CD4-positive, alpha-beta T cell treated with Interleukin-17A for 4 hours (primary cell): ENCODE measurements around the gene TPP1.

Source experiments
- DNase-seq: peaks from one replicate; pipeline ENCODE4 v3.0.0-alpha.2; 2020; ENCODE audit warnings: mixed read lengths

The TPP1 gene

DNA sequence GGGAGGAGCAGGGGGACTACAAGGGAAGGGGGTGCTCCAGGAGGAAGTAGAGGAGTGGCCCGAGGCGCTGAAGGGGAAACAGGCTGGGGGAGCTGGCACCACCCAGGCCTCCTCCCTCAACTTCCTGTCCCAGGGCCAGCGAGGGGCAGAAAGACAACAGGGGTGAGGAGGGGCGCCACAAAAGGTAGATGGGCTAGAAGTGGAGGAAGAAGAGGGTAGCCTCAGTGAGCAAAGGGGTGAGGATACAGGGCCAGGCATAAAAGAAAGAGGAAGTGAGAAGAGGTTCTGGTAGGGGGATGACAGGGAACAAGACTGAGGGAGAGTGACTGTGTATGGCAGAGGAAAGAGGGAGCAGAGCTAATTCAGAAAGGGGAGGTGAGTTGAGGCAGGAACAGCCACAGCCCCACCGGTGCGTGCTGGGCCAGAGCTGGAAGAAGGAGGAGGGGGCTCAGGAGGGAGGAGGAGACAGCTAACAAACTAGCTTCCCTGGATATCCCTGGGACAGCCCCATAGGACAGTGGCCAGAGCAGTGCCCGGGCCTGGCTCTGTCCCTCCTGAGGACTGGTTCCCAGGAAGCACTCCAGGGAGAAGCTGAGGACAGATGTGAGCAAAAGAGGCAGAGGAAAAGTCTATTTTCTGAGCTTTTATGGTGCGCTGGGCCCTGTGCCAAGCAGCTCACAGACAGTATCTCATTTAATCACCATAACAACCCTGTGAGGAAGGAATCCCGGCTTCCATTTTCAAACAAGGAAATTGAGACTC, 27.9 kb upstream of the TPP1 start:
- peak; percentile 62 for DNase-seq

DNA sequence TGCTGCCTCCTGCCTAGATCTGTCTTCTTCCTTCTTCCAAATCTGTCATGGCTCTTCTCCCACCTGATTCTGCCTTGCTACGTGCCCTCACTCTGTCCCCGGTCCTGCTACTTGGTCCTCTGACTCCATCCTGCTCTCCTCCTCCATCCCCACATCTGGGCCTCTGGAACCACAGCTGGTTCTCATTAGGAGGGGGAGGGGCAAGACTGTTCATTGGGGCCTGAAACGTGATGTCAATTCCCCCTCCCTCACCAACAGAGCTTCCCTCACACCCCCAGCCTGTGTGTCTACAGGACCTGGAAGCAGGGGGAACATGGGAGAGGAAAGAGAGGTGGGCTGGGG, 27.3 kb upstream of the TPP1 start:
- no peak for DNase-seq

DNA sequence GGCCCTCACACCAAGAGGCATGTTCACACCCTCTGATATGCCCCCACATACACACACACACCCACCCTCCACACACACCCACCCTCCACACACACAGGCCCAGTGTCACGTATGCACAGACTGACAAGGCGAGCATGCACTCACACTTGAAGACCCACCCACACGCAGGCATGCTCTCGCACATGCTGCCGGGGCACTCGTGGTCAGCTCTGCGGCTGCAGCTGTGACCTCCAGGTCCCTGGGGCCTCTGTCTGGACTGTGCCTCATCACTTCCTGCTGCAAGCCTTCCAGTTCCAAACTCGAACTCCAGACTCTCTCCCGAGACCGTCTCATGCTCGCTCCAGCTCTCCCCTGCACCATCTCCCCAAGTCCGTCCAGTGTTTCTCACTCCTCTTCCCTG, 26.8 kb upstream of the TPP1 start:
- no peak for DNase-seq

DNA sequence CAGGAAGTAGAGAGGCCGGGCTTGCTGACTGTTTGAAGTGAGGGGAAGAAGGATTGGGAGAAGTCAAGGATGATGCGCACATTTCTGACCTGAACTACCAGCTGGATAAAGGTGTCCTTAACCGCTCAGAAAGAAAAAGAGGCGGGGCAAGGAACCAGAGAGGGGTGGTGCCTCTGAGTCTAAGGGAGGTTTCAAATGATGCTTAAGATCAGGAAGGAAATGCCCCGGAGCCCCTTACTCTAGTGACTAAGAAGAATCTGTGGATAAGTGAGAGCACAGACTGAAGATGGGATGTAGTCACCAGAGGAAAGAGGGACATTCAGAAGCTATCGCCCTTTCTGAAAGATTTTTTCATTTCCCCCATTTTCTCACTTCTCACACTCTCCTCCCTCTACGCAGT, 23.7 kb upstream of the TPP1 start:
- DNase-seq: no peak

DNA sequence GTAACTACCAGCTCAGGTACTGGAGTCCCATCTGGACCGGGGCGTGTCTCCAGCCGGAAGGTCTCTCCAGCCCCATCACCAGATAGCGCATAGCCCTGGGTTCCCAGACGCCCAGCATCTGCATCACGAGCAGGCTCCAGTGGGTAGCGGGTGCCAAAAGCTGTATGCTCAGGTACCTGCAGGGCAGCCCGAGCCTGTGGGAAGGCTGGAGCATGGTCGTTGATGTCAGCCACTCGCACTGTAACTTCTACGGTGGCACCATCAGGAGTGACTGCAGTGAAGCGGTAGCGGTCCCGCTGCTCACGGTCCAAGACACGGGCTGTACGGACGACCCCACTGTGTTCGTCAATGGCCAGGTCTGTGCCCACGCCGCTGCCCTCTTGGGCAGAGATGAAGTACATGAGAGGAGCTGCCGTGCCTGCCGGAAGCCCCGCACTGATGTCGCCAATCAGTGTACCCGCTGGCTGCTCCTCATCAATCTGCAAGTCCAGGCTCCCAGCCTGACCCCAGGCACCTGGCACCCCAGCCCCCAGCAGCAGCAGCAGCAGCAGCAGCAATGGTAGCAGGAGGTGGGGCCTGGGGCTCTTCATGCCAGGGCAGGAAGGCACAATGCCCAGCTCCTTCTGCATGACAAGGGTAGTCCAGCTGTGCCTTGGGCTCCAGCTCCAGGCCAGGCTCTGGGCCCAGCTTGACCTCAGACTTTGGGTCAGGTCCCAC, 21.9 kb upstream of the TPP1 start:
- no peak for DNase-seq

DNA sequence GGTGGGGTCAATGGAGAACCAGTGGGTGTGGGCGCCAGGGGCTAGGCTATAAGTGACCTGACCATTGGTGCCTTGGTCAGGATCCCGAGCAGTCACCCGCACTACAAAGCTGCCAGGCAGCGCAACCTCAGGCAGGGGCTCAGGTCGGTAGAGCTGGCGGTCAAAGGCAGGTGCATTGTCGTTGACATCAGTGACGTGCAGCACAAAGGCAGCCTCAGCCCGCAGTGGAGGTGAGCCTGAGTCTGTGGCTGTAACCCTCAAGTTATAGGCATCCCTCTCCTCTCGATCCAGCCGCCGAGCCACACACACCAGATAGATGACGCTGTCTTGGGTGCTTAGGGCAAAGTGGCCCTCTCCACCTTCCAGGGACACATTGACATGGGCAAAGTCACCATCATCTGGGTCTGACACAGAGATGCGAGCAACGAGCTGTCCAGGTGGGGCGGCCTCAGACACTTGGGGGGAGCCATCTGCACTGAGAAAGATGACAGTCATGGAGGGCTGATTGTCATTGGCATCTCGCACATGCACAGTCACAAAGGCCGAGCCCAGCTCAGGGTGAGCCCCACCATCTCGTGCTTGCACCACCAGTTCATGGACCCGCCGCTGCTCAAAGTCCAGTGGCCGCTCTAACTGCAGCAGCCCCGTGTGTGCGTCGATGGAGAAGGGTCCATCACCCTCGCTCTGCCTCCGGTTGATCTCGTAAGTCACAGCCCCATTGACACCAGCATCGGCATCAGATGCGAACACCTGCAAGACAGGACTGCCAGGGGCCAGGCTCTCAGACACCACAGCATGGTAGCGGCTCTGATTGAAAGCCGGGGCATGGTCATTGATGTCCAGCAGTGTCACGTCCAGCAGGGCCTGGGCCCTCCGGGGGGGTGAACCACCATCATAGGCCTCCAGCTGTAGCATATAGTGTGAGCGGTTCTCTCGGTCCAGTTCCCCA, 21.1 kb upstream of the TPP1 start:
- no peak for DNase-seq

DNA sequence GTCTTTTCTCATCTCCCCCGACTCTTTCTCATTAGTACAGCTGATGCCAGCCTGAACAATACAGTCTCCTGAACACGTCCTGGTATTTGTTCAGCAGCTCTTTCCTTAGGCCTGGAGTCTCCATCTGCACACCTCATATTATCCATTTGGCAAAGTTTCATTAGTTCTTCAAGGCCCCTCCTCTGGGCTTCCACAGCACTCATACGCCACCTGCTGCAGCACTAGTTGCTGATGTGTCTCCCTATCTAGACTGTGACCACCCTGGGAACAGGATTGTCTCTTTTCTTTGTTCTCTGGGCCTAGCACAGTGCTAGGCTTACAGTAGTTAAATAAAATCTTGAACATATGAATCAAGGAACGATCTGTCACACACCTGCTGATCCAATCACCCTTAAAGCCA, 19.2 kb upstream of the TPP1 start:
- no peak for DNase-seq

DNA sequence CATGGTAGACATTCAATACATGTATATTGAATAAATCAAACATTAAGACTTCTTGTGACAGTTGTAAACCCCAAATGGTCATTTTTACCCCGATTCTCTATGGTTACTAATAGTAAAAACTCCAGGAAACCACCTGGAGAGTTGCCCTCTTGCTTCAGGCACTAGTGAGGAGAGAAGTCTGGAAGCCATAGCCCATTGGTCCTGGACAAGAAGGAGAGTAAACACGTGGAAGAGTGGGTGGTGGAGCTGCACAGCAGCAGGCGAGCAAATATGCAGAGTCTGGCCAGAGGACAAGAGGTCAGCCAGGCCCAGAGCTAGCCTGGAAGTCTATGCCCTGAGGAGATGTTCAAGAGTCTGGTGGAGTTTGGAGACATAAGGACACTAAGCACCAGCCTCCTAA, 18.6 kb upstream of the TPP1 start:
- no peak for DNase-seq

DNA sequence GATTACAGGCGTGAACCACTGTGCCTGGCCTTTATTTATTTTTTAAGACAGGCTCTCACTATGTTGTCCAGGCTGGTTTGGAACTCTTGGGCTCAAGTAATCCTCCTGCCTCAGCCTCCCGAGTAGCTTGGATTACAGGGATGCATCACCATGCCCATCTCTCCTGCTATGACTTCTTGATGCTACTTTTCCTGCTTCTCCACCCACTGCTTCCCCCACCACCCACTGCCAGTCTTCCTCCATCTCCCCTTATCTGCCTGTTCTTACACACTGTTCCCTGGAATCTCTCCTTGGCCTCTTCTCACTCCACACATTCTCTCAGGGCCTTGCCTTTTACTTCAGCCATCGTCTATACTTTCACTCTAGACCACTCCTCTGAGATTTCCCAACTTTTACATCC, 17.3 kb upstream of the TPP1 start:
- no peak for DNase-seq

DNA sequence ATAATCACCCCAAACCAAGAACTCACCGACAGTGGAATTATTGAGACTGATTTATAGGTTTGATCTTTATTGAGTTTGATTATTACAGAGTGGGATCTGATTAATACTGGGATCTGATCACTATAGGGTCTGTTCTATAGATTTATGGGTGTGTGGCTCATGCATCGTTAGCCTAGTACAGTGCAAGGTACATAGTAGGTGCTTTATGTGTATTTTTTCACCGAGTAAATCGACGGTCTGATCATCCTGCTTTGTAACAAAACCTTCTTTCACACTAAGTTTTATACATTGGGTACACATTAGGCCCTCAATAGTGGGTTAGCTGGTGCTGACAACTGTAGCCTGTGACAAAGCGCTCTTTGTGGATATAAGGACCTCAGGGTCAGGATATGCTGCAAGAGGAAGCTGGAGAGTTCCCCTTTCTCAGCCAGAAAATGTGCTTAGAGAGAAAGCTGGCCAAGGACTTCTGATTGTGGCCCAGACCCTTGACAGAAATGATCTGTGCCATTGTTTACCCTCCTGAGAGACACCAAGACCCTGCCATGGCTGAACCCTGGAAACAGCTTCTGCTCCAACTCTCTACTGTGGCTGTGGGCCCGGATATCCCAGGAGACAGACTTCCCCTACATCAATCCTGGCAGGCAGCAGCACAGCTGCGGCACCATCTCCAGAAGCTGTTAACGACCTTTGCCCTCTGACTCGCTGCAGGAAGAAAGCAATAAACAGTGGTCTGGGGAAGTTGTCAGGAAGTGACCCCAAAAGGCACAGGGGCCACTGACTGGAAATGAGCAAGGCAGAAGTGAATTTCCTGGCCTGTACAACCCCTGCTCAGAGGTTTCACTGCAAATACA, 16.1 kb upstream of the TPP1 start:
- DNase-seq: no peak

DNA sequence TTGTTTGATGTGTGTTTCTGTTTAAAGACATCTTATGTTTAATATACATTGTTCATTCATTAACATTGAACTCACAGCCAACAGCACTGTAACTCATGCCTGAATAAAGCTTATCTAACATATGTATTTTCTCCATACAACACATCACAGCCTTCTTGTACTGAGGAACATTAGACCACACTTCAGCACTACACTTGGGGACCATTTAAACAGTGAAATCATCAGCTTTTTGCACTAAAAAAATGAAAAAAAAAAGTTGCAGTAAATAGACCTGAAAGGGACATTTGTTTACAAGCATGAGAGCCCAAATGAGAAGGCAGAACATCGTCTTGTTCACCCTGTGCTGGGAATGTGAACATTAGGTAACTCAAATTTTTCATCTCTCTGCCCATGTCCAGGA, 15.3 kb upstream of the TPP1 start:
- DNase-seq: no peak

DNA sequence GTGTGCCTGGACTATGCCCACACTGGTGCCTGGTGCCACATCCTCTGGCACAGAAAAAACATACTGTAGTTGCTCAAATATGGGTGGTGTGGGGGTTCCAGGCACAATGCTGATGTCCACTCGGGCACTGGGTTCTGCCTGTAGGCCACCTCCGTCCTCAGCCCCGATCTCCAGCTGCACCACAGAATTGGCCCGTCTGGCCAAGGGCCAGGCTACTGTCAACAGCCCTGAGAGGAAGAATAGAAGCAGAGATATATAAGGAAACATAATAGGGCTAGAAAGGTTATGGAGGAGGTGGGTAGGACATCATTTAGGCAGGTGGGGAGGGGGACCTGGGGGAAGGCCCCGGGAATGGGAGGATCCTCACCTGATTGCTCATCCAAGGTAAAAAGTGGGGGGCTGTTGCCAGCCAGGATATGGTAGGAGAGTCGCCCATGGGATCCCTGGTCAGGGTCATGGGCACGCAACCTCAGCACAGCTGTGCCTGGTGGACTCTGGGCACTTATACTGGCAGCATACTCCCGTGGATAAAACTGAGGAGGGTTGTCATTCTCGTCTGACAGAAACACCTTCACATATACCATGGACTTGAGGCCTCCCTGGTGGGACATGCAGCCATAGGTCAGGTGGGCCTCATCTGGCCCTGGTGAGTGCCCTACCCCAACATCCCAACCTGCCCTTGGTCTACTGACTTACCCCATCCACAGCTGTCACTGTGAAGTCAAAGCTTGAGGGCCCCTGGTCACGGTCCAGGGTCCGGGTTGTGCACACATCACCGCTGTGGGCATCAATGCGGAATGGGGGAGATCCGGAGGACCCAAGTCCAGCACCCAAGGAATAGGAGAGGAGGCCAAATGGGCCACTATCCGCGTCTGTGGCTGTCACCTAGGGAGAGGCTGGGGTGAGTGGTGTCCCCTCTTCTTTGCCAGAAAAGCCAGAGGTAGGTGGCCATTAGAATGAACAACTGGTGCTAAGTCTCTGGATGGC, 14.5 kb upstream of the TPP1 start:
- no peak for DNase-seq

DNA sequence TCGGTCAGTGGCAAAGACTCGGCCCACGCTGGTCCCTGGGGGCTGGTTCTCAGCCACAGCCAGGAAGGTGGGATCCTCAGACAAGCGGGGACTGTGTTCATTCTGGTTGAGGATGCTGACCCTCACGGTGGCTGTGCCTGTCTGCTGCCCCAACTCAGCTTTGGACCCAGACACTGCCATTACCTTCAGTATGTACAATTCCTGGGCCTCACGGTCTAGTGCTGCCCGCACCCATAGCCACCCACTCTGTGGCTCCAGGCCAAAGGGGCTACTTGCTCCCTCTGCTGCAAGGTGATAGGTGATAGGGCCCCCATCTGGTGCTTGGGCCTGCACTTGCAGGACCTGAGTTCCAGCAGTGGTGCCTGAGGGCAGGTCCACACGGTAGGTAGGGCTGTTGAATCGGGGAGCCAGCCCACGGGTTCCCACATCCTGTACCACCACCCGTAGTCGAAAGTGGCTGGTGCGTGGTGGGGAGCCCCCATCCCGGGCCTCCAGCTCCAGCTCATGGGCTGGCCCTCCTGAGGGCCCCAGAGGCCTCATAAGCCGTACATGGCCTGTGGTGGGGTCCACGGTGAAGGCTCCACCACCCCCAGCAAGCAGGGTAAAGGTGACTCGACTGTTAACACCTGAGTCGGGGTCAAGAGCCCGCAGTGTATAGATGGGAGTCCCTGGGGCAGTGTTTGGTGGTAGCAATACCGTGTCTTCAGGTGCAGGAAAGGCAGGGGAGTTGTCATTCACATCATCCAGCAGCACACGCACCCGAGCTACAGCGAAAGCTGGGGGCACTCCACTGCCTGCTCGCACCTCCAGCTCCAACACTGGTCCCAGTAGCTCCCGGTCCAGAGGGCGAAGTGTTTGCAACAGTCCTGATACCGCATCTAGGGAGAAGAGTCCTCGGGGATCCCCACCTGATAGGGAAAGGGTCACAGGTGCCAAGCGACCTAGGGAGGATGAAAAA, 13.2 kb upstream of the TPP1 start:
- no peak for DNase-seq

DNA sequence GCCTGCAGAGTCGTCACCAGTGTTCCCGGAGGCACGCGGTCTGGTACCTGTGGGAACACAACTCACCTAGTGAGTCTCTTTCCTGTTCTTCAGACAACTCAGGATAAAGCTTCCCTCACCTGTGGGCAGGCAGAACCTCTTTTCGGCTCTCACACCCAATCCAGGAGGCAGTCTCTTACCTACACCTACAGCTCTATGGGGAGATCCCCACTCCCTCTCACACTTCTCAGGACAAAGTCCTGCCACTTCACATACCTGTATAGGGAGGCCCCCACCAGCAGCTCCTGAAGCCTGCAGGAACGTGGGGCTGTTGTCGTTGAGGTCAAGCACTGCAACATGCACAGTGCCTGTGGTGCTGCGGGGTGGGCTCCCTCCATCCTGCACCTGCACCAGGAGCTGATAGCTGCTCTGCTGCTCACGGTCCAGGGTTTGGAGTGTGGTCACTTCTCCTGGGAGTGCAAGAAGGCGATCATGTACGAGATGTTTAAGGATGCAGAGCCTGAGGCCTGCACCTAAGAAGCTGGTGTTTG, 12.2 kb upstream of the TPP1 start:
- DNase-seq: no peak

DNA sequence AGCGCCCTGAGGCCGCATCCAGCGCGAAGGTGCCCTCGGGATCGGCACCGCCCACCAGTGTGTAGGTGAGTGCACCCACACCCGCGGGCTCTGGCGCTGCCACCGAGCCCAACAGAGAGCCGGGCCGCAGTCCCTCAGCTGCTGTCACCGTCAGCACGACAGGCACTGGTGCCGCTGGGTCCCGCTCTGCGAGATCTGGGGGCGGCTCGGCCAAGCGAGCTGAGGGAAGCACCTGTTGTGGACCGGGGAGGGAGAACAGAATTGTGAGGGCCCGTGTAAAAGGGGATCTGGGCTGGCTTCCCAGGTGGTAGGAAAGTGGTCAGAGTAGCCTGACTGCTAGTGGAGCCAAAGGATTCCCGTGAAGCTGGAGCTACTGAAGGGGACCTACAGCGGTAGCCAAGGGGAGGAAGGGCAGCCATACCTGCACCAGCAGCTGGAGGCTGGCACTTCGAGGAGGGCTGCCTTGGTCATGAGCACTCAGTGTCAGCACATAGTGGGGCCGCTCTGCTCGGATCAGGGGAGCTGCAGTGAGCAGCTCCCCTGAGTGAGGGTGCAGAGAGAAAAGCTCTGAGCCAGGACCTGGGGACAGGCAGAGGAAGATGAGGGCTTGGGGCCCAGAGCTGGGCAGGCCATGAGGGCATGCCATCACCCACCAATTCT, 11.5 kb upstream of the TPP1 start:
- no peak for DNase-seq

DNA sequence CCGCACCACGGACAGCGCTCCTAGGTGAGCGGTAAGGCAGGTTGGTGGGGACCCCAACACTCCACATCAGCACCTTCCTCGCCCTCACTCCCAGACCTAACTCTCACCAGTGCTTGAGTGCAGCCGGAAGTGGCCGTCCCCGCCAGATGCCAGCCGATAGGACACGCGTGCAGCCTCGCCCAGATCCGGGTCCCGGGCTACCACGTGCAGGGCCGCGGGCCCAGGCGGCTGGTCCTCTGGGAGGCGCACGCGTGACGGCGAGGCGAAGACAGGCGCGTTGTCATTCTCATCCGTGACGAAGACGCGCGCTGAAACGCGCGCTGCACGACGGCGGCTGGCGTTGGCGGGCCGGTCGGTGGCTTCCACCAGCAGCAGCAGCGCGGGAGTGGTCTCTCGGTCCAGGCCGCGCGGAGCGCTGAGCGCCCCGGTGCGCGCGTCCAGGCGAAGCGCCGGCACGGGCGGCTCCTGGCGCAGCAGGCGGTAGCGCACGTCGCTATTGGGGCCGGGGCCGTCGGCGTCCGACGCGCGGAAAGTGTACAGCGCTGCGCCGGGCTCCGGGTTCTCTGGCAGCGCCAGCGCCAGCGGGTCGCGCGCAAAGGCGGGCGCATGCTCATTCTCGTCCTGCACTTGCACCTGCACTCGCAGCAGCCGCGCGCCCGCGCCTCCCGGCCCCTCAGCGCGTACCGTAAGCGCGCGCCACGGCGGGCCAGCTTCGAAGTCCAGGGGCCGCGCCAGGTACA, 10.8 kb upstream of the TPP1 start:
- DNase-seq: no peak

DNA sequence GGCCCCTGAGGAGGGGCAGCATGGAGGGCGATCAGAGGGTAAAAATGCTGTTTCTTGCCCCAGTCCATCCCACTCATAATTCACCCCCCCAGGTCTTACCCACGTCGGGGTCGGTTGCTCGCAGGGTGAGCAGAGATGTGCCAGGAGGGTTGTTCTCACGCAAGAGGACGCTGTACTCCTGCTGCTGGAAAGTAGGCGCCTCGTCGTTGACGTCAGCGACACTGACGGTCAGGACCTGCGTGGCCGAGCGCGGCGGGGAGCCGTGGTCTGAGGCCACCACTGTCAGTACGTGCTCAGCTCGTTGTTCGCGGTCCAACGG, 10.3 kb upstream of the TPP1 start:
- no peak for DNase-seq

DNA sequence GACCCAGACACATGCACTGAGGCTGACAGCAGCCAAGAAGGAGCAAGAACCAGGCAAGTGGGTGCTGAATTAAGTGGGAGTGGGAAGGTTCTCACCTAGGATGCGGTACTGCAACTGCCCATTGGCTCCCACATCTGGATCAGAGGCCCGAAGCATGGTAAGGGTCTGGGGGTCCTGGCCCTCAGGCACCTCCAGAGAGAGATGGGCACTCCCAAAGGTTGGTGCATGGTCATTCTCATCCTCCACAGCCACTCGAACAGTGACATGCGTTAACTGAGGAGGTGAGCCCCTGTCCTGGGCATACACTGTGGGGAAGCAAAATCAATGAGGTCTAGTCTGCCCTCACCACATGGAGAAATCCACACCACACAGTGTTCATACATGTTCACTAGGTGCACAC, 9.3 kb upstream of the TPP1 start:
- no peak for DNase-seq

DNA sequence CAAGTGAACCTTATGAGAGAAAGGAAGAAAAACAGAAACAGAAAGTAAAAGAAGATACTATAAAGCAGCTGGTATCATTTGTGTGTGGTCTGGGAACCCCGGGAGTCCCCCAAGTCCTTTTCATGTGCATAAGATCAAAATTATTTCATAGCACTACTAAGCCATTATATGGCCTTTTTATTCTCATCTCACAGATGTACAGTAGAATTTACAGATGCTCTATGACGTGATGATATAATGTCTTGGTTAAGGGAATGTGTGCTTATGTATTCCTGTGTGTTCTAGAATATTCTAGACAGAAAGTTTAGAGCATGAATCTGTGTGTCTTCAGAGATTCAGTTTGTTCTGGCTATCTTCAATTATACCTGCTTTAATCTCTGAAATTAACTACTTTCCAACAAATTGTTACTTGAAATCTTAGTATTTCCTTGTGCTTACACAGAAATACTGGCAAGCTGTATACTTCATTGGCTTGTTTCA, 8.6 kb upstream of the TPP1 start:
- DNase-seq: peak; percentile 22
